PC-3 (cell line): ENCODE data around the gene NDUFB3. TPM values are rescaled to one million over a fixed set of nuclear protein-coding genes. Genes with fewer than 3 reads are reported as not detected.
A peak's percentile ranks its signal among the peaks of the same experiment; 100 is the strongest.

Experiments used
- ATAC-seq: fragments of 200-7000 bp; cut with Tn5 transposase; 2 replicates; pipeline ENCODE4 v1.9.1; 2020; ENCODE audit warnings: mild to moderate bottlenecking, moderate library complexity
- BruUV-seq: library from RNA; stranded (reverse); fragments of 400-500 nt; replicated peaks from 2 replicates; lab custom pipeline; 2021; lab: Mats Ljungman, UMichigan
- CTCF ChIA-PET: fragments of 300-600 bp; sonication (Branson Sonifier 250); formaldehyde crosslinking; loops from one replicate; lab custom pipeline; 2022; ENCODE audit warnings: antibody characterized with exemption; lab: Charles Lee
- POLR2A ChIA-PET: fragments of 300-600 bp; sonication (Branson Sonifier 250); formaldehyde crosslinking; loops from one replicate; lab custom pipeline; 2022; ENCODE audit warnings: antibody characterized with exemption; ENCODE audit not compliant: unreplicated experiment; lab: Charles Lee
- DNase-seq: peaks from one replicate; pipeline ENCODE4 v3.0.0-alpha.2; 2015
- H2AFZ ChIP-seq: fragments of 300-600 bp; sonication (generic); 2 replicates; pipeline ENCODE4 v1.6.0; 2016; ENCODE audit warnings: antibody characterized with exemption, low read length
- H3F3A ChIP-seq: fragments of 300-600 bp; sonication (generic); one replicate; pipeline ENCODE4 v1.6.0; 2017; ENCODE audit warnings: antibody characterized with exemption, low read length, control low read depth, mild to moderate bottlenecking; ENCODE audit not compliant: unreplicated experiment
- H3K27ac ChIP-seq: fragments of 300-600 bp; sonication (generic); 2 replicates; pipeline ENCODE4 v1.5.1; 2016; ENCODE audit warnings: mild to moderate bottlenecking, low read length
- H3K27me3 ChIP-seq: fragments of 300-600 bp; sonication (generic); 2 replicates; pipeline ENCODE4 v1.6.1; 2016; ENCODE audit warnings: low read length, mixed read lengths
- H3K36me3 ChIP-seq: fragments of 300-600 bp; sonication (generic); 2 replicates; pipeline ENCODE4 v1.6.1; 2016; ENCODE audit warnings: low read depth, mixed run types, low read length, mixed read lengths
- H3K4me1 ChIP-seq: fragments of 300-600 bp; sonication (generic); 2 replicates; pipeline ENCODE4 v1.5.1; 2016; ENCODE audit warnings: low read length; ENCODE audit not compliant: insufficient read depth
- H3K4me2 ChIP-seq: fragments of 300-600 bp; sonication (generic); 2 replicates; pipeline ENCODE4 v1.6.0; 2016; ENCODE audit warnings: low read length
- H3K4me3 ChIP-seq: fragments of 300-600 bp; sonication (generic); 2 replicates; pipeline ENCODE4 v1.5.1; 2016; ENCODE audit warnings: mild to moderate bottlenecking, low read length, mixed read lengths
- H3K79me2 ChIP-seq: fragments of 300-600 bp; sonication (generic); 2 replicates; pipeline ENCODE4 v1.6.1; 2017; ENCODE audit warnings: low read length, mixed read lengths
- H3K9ac ChIP-seq: fragments of 300-600 bp; sonication (generic); 2 replicates; pipeline ENCODE4 v1.6.0; 2016; ENCODE audit warnings: mild to moderate bottlenecking, low read length
- H3K9me2 ChIP-seq: fragments of 300-600 bp; sonication (generic); replicated peaks from 2 replicates; pipeline ENCODE4 v1.6.1; 2016; ENCODE audit warnings: mixed run types, low read length, mixed read lengths
- H3K9me3 ChIP-seq: fragments of 300-600 bp; sonication (generic); 2 replicates; pipeline ENCODE4 v1.6.1; 2016; ENCODE audit warnings: low read length, mixed read lengths
- H4K20me1 ChIP-seq: fragments of 300-600 bp; sonication (generic); 2 replicates; pipeline ENCODE4 v1.6.1; 2016; ENCODE audit warnings: low read length, mixed read lengths
- EZH2 ChIP-seq: fragments of 300-600 bp; sonication (generic); IDR thresholded peaks from one replicate; pipeline ENCODE4 v1.6.1; 2017; ENCODE audit warnings: antibody characterized with exemption, mild to moderate bottlenecking, low read length; ENCODE audit not compliant: unreplicated experiment
- EZH2phosphoT487 ChIP-seq: fragments of 300-600 bp; sonication (generic); IDR thresholded peaks from 2 replicates; pipeline ENCODE4 v1.6.1; 2018; ENCODE audit warnings: mild to moderate bottlenecking, antibody characterized with exemption, low read length, borderline replicate concordance
- intact Hi-C: fragments of 100-400 bp; cut with micrococcal nuclease; formaldehyde crosslinking; loops from 2 replicates; pipeline ENCODE4 v1.9.0; 2023
- total RNA-seq: library from RNA; depleted of rRNA; stranded (reverse); fragments of >200 nt; gene quantifications from 2 replicates; pipeline ENCODE4 v1.2.3, GENCODE V29; 2014; rRNA removed
- TF ChIP-seq, protein P1 (sequence below): fragments of 300-600 bp; sonication (generic); conservative IDR thresholded peaks from 2 replicates; pipeline ENCODE4 v1.5.1; 2017; ENCODE audit warnings: antibody characterized with exemption, low read depth, mild to moderate bottlenecking, low read length

Gene NDUFB3
- total RNA-seq, 1 experiment from 2014 or later: 176 TPM

DNA sequence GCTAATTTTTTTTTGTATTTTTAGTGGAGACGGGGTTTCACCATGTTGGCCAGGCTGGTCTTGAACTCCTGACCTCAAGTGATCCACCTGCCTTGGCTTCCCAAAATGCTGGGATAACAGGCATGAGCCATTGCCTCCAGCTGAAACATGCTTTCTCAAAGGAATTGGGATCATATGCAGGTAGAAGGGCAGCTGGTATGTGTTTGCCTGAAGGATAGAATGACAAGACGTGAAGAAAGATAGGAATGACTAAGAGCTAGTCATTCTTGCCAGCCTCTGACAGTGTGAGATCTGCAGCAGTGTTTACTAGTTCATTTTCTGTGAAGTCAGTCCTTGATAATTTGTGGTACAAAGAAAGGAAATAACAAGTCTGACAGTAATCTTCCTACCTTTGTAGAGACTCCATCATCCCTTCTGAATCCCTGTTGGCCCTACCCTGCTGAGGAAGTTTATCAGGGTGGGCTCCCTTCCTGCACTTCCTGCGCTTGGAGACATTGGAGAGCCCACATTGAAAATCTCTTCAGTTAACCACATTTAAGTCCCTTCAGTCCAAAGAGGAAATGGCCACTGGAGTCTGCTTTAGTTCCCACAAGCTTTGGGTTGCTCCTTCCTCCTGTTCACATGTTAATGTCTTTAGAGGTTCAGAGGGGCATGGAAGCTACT, 58.9 kb downstream of the NDUFB3 start:
- no TSS peak for BruUV-seq
- Histone ChIP-seq H3K4me3 (no peak overlapping the region), H2AFZ (no peak overlapping the region), H3K27ac (peak overlapping the region; percentile 79), H3K27me3 (no peaks in the 10 kb centered on the region), H3K9me3 (no peaks in the 10 kb centered on the region), H3K4me2 (peak overlapping the region; percentile 65), H3K9ac (no peak overlapping the region), H3K36me3 (peaks cover 13% of the 10 kb centered on the region), H3F3A (no peaks in the 10 kb centered on the region), H3K4me1 (peaks cover 27% of the 10 kb centered on the region), H4K20me1 (no peaks in the 10 kb centered on the region), H3K9me2 (no peaks in the 10 kb centered on the region), H3K79me2 (peaks cover 65% of the 10 kb centered on the region)
- intact Hi-C loops: loop anchor here (2.0 kb wide), 1 partner anchor 18 kb away; no protein-coding TSS in a partner anchor
- no peak for TF ChIP-seq EZH2phosphoT487
- TF ChIP-seq EZH2: no peak
- TF ChIP-seq, protein P1, sequence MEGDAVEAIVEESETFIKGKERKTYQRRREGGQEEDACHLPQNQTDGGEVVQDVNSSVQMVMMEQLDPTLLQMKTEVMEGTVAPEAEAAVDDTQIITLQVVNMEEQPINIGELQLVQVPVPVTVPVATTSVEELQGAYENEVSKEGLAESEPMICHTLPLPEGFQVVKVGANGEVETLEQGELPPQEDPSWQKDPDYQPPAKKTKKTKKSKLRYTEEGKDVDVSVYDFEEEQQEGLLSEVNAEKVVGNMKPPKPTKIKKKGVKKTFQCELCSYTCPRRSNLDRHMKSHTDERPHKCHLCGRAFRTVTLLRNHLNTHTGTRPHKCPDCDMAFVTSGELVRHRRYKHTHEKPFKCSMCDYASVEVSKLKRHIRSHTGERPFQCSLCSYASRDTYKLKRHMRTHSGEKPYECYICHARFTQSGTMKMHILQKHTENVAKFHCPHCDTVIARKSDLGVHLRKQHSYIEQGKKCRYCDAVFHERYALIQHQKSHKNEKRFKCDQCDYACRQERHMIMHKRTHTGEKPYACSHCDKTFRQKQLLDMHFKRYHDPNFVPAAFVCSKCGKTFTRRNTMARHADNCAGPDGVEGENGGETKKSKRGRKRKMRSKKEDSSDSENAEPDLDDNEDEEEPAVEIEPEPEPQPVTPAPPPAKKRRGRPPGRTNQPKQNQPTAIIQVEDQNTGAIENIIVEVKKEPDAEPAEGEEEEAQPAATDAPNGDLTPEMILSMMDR: no peak
- ChIA-PET CTCF (no interaction called here), POLR2A (interaction anchor here (1.1 kb wide), 1 partner anchor 13 kb away, joined by 4 read pairs; no protein-coding TSS in a partner anchor)
- DNase-seq: peak; percentile 88
- peak; percentile 97 for ATAC-seq

DNA sequence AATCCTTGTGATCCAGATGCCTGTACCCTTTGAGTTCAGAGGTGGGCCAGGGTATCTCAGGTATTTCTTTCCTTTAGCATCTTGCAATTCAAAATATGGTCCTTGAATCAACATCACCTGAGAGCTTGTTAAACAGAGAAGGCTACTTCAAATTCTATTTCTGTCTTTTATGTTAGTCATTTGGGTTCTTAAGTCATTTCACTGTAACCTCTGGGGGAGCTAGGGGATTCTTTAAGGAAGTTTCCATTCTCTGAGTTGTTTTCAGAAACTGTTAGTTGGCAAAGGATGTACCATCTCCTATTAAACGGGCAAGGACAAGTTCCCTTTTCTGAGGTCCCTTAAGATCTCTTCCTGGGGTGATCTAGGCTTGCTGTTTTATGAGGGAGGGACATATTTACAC, 60.7 kb downstream of the NDUFB3 start:
- no peaks in the 10 kb centered on the region for H3F3A ChIP-seq
- no peaks in the 10 kb centered on the region for H3K27me3 ChIP-seq
- CTCF ChIA-PET: no interaction called here
- no peaks in the 10 kb centered on the region for H3K9me2 ChIP-seq
- peaks cover 49% of the 10 kb centered on the region for H3K79me2 ChIP-seq
- no peaks in the 10 kb centered on the region for H4K20me1 ChIP-seq
- ATAC-seq: no peak
- peaks cover 22% of the 10 kb centered on the region for H3K36me3 ChIP-seq
- no peak overlapping the region for H3K9ac ChIP-seq
- no peak overlapping the region for H2AFZ ChIP-seq
- H3K4me2 ChIP-seq: no peak overlapping the region
- BruUV-seq: no TSS peak
- H3K27ac ChIP-seq: no peak overlapping the region
- POLR2A ChIA-PET: no interaction called here
- H3K4me1 ChIP-seq: peaks cover 27% of the 10 kb centered on the region
- no peak overlapping the region for H3K4me3 ChIP-seq
- no peaks in the 10 kb centered on the region for H3K9me3 ChIP-seq
- no peak for DNase-seq
- TF ChIP-seq, protein P1: no peak
- no peak for TF ChIP-seq EZH2
- TF ChIP-seq EZH2phosphoT487: no peak
- intact Hi-C loops: no loop called here

Other genes starting within 250 kb of the NDUFB3 start
- gene CLK1, start 207.3 kb upstream of the NDUFB3 start, total RNA-seq: 46.9 and 51.1 TPM in 2 replicates
- 25.9 and 37.1 TPM in 2 replicates for gene PPIL3, start 182.9 kb upstream of the NDUFB3 start, total RNA-seq
- gene NIF3L1, start 182.6 kb upstream of the NDUFB3 start, total RNA-seq: 63.1 and 81.5 TPM in 2 replicates
- gene ORC2, start 108.3 kb upstream of the NDUFB3 start, total RNA-seq: 17.7 and 25.9 TPM in 2 replicates
- gene HYCC2, start 330 bp upstream of the NDUFB3 start, total RNA-seq: 3.6 and 5.5 TPM in 2 replicates
- 32.1 and 33.5 TPM in 2 replicates for gene CFLAR, start 44.2 kb downstream of the NDUFB3 start, total RNA-seq
- 1.3 and 4.2 TPM in 2 replicates for gene CASP10, start 111.1 kb downstream of the NDUFB3 start, total RNA-seq
- 22.2 and 29.4 TPM in 2 replicates for gene CASP8, start 188.5 kb downstream of the NDUFB3 start, total RNA-seq